ENCODE results near the gene ZC3H7A. TPM values are rescaled to one million over a fixed set of nuclear protein-coding genes. Genes with fewer than 3 reads are reported as not detected.
"Not testable (repeated sequence)": the region's sequence is repeated elsewhere in the genome, so short reads cannot be mapped to it uniquely, and the experiment has no call there.

ZC3H7A gene
- total RNA-seq, 1 experiment from 2014 or later = 65.0 TPM

GRCh38 chr16:11788914-11789313 is 8.1 kb downstream of the ZC3H7A start:
- CTCF ChIA-PET = no interaction called here
- TF ChIP-seq CTCF (conservative IDR thresholded peaks at IDR 0.05; ENCODE audit: low read depth, low read length) (no peak), EZH2 (IDR thresholded peaks at IDR 0.05; ENCODE audit: borderline replicate concordance, low read depth, low read length, poor library complexity, severe bottlenecking) (no peak)
- H3K27me3 ChIP-seq (replicated peaks; ENCODE audit: insufficient read depth, low read depth, low read length, poor library complexity) = no peaks in the 10 kb centered on the region
- no peak overlapping the region for H3K4me3 ChIP-seq (ENCODE audit: low read depth, low read length, poor library complexity, severe bottlenecking)
- peaks cover 10% of the 10 kb centered on the region for H3K4me1 ChIP-seq (ENCODE audit: insufficient read depth, low read length, poor library complexity, severe bottlenecking)
- no peak overlapping the region for H3K27ac ChIP-seq (ENCODE audit: low read depth, low read length, poor library complexity, severe bottlenecking)
- peaks cover 10% of the 10 kb centered on the region for H3K36me3 ChIP-seq (ENCODE audit: insufficient read depth, low read length, poor library complexity, severe bottlenecking)
- no TSS peak for BruUV-seq (replicated peaks)
- POLR2A ChIA-PET (ENCODE audit: low non-redundant PET) = no interaction called here
- intact Hi-C loops (cut with micrococcal nuclease; ENCODE audit: unreplicated experiment) = no loop called here
- H3K9me3 ChIP-seq (ENCODE audit: low read depth, low read length, poor library complexity, severe bottlenecking) = no peaks in the 10 kb centered on the region
- no peak for DNase-seq (ENCODE audit: low spot score)

GRCh38 chr16:11784980-11785599 is 12.0 kb downstream of the ZC3H7A start:
- intact Hi-C loops (cut with micrococcal nuclease; ENCODE audit: unreplicated experiment); H3K4me3 ChIP-seq (ENCODE audit: low read depth, low read length, poor library complexity, severe bottlenecking); DNase-seq (ENCODE audit: low spot score); H3K27me3 ChIP-seq (replicated peaks; ENCODE audit: insufficient read depth, low read depth, low read length, poor library complexity); H3K9me3 ChIP-seq (ENCODE audit: low read depth, low read length, poor library complexity, severe bottlenecking); H3K36me3 ChIP-seq (ENCODE audit: insufficient read depth, low read length, poor library complexity, severe bottlenecking); POLR2A ChIA-PET (ENCODE audit: low non-redundant PET); H3K27ac ChIP-seq (ENCODE audit: low read depth, low read length, poor library complexity, severe bottlenecking); BruUV-seq (replicated peaks): not testable (repeated sequence)
- peaks cover 40% of the 10 kb centered on the region for H3K4me1 ChIP-seq (ENCODE audit: insufficient read depth, low read length, poor library complexity, severe bottlenecking)
- CTCF ChIA-PET = interaction anchor here (0.6 kb wide), 1 partner anchor 163 kb away, joined by 16 read pairs; no protein-coding TSS in a partner anchor

- POLR2A ChIA-PET (ENCODE audit: low non-redundant PET); CTCF ChIA-PET; intact Hi-C loops (cut with micrococcal nuclease; ENCODE audit: unreplicated experiment); H3K4me3 ChIP-seq (ENCODE audit: low read depth, low read length, poor library complexity, severe bottlenecking); H3K27ac ChIP-seq (ENCODE audit: low read depth, low read length, poor library complexity, severe bottlenecking); BruUV-seq (replicated peaks); H3K36me3 ChIP-seq (ENCODE audit: insufficient read depth, low read length, poor library complexity, severe bottlenecking); DNase-seq (ENCODE audit: low spot score); H3K9me3 ChIP-seq (ENCODE audit: low read depth, low read length, poor library complexity, severe bottlenecking); H3K27me3 ChIP-seq (replicated peaks; ENCODE audit: insufficient read depth, low read depth, low read length, poor library complexity): not testable (repeated sequence)
- H3K4me1 ChIP-seq (ENCODE audit: insufficient read depth, low read length, poor library complexity, severe bottlenecking) = peaks cover 40% of the 10 kb centered on the region
These were observed 12.7 kb downstream of the ZC3H7A start for GRCh38 chr16:11784381-11784780.

- Histone ChIP-seq H3K27me3 (replicated peaks; ENCODE audit: insufficient read depth, low read depth, low read length, poor library complexity) (no peaks in the 10 kb centered on the region), H3K9me3 (ENCODE audit: low read depth, low read length, poor library complexity, severe bottlenecking) (no peaks in the 10 kb centered on the region), H3K4me3 (ENCODE audit: low read depth, low read length, poor library complexity, severe bottlenecking) (no peak overlapping the region), H3K4me1 (ENCODE audit: insufficient read depth, low read length, poor library complexity, severe bottlenecking) (peaks cover 40% of the 10 kb centered on the region), H3K36me3 (ENCODE audit: insufficient read depth, low read length, poor library complexity, severe bottlenecking) (peaks cover 7% of the 10 kb centered on the region), H3K27ac (ENCODE audit: low read depth, low read length, poor library complexity, severe bottlenecking) (peak overlapping the region; percentile 55)
- TF ChIP-seq EZH2 (IDR thresholded peaks at IDR 0.05; ENCODE audit: borderline replicate concordance, low read depth, low read length, poor library complexity, severe bottlenecking) = no peak
- no peak for TF ChIP-seq CTCF (conservative IDR thresholded peaks at IDR 0.05; ENCODE audit: low read depth, low read length)
- intact Hi-C loops (cut with micrococcal nuclease; ENCODE audit: unreplicated experiment) = no loop called here
- DNase-seq (ENCODE audit: low spot score) = no peak
- BruUV-seq (replicated peaks) = no TSS peak
- ChIA-PET CTCF (no interaction called here), POLR2A (ENCODE audit: low non-redundant PET) (no interaction called here)
These were observed 13.1 kb downstream of the ZC3H7A start for GRCh38 chr16:11784038-11784369.
